Subcutaneous abdominal adipose tissue (tissue), 5 donors: ENCODE data around the gene AKAP6.

ENCODE experiments used
- H3K27ac ChIP-seq: one replicate; pipeline ENCODE4 v1.7.0; 2013; ENCODE audit warnings: low read depth, mild to moderate bottlenecking, inconsistent platforms, low read length, moderate library complexity
- H3K27me3 ChIP-seq, 5 donors: one replicate each; pipeline ENCODE4 v1.7.0; 2013; ENCODE audit warnings: low read length in 5 of 5, inconsistent platforms in 1 of 5; ENCODE audit not compliant: control insufficient read depth in 5 of 5, insufficient read depth in 4 of 5
- H3K36me3 ChIP-seq, 5 donors: one replicate each; pipeline ENCODE4 v1.7.0; 2013; ENCODE audit warnings: low read length in 5 of 5; ENCODE audit not compliant: control insufficient read depth in 5 of 5, insufficient read depth in 5 of 5
- H3K4me1 ChIP-seq, 5 donors: one replicate each; pipeline ENCODE4 v1.7.0; 2013; ENCODE audit warnings: low read length in 5 of 5, mild to moderate bottlenecking in 3 of 5, moderate library complexity in 1 of 5; ENCODE audit not compliant: control insufficient read depth in 5 of 5, insufficient read depth in 5 of 5
- H3K4me3 ChIP-seq, 5 donors: one replicate each; pipeline ENCODE4 v1.7.0; 2013; ENCODE audit warnings: low read length in 5 of 5, low read depth in 1 of 5
- H3K9ac ChIP-seq, 5 donors: one replicate each; pipeline ENCODE4 v1.7.0; 2013; ENCODE audit warnings: low read length in 5 of 5, mild to moderate bottlenecking in 4 of 5, moderate library complexity in 3 of 5
- H3K9me3 ChIP-seq, 5 donors: one replicate each; pipeline ENCODE4 v1.7.0; 2013; ENCODE audit warnings: low read length in 5 of 5; ENCODE audit not compliant: control insufficient read depth in 5 of 5
- donor health status: healthy.
- donor health status: healthy.
- donor health status: healthy.
- donor health status: healthy.
- donor health status: healthy.

Gene AKAP6

GRCh38 chr14:32472512-32473463 lies 143.7 kb downstream of the AKAP6 start:
- Histone ChIP-seq H3K36me3 (no peaks in the 10 kb centered on the region), H3K27me3 (no peaks in the 10 kb centered on the region), H3K27ac (no peak overlapping the region), H3K4me1 (peaks cover 0 to 14% (median 3%) of the 10 kb centered on the region in 5 donors), H3K4me3 (no peak overlapping the region), H3K9ac (no peak overlapping the region), H3K9me3 (no peaks in the 10 kb centered on the region)

GRCh38 chr14:32473464-32473855 lies 144.4 kb downstream of the AKAP6 start:
- H3K36me3 ChIP-seq: no peaks in the 10 kb centered on the region
- no peak overlapping the region for H3K27ac ChIP-seq
- H3K4me3 ChIP-seq: no peak overlapping the region
- no peaks in the 10 kb centered on the region for H3K27me3 ChIP-seq
- H3K9me3 ChIP-seq: no peaks in the 10 kb centered on the region
- H3K9ac ChIP-seq: no peak overlapping the region
- peaks cover 0 to 14% (median 3%) of the 10 kb centered on the region in 5 donors for H3K4me1 ChIP-seq

- H3K4me3 ChIP-seq: no peak overlapping the region
- no peaks in the 10 kb centered on the region for H3K36me3 ChIP-seq
- peaks cover 0 to 14% (median 3%) of the 10 kb centered on the region in 5 donors for H3K4me1 ChIP-seq
- H3K27me3 ChIP-seq: no peaks in the 10 kb centered on the region
- H3K9me3 ChIP-seq: no peaks in the 10 kb centered on the region
- no peak overlapping the region for H3K27ac ChIP-seq
- no peak overlapping the region for H3K9ac ChIP-seq
Observed at GRCh38 chr14:32474478-32475195, 145.5 kb downstream of the AKAP6 start.

GRCh38 chr14:32476532-32476931 lies 147.4 kb downstream of the AKAP6 start:
- H3K36me3 ChIP-seq: no peaks in the 10 kb centered on the region
- H3K9me3 ChIP-seq: no peaks in the 10 kb centered on the region
- H3K9ac ChIP-seq: no peak overlapping the region
- H3K4me1 ChIP-seq: peaks cover 0 to 14% (median 3%) of the 10 kb centered on the region in 5 donors
- H3K4me3 ChIP-seq: no peak overlapping the region
- no peaks in the 10 kb centered on the region for H3K27me3 ChIP-seq
- H3K27ac ChIP-seq: no peak overlapping the region

- Histone ChIP-seq H3K36me3 (no peaks in the 10 kb centered on the region), H3K4me1 (peaks cover 0 to 12% (median 3%) of the 10 kb centered on the region in 5 donors), H3K27me3 (no peaks in the 10 kb centered on the region), H3K9me3 (no peaks in the 10 kb centered on the region), H3K4me3 (no peak overlapping the region), H3K9ac (no peak overlapping the region), H3K27ac (no peak overlapping the region)
Observed at GRCh38 chr14:32477396-32477795, 148.3 kb downstream of the AKAP6 start.

GRCh38 chr14:32478050-32478449 lies 149.0 kb downstream of the AKAP6 start:
- H3K27ac ChIP-seq: no peak overlapping the region
- no peak overlapping the region for H3K4me3 ChIP-seq
- H3K9me3 ChIP-seq: no peaks in the 10 kb centered on the region
- H3K27me3 ChIP-seq: no peaks in the 10 kb centered on the region
- no peaks in the 10 kb centered on the region for H3K36me3 ChIP-seq
- H3K4me1 ChIP-seq: peaks cover 0 to 7% (median 3%) of the 10 kb centered on the region in 5 donors
- H3K9ac ChIP-seq: no peak overlapping the region

- H3K27me3 ChIP-seq: no peaks in the 10 kb centered on the region
- H3K36me3 ChIP-seq: no peaks in the 10 kb centered on the region
- H3K9me3 ChIP-seq: no peaks in the 10 kb centered on the region
- H3K27ac ChIP-seq: no peak overlapping the region
- H3K9ac ChIP-seq: no peak overlapping the region
- no peak overlapping the region for H3K4me3 ChIP-seq
- peaks cover 0 to 2% (median 0%) of the 10 kb centered on the region in 5 donors for H3K4me1 ChIP-seq
Observed at GRCh38 chr14:32480337-32480736, 151.2 kb downstream of the AKAP6 start.

- Histone ChIP-seq H3K9me3 (no peaks in the 10 kb centered on the region), H3K36me3 (no peaks in the 10 kb centered on the region), H3K9ac (no peak overlapping the region), H3K27ac (no peak overlapping the region), H3K4me3 (no peak overlapping the region), H3K27me3 (no peaks in the 10 kb centered on the region), H3K4me1 (peaks cover 0 to 2% (median 0%) of the 10 kb centered on the region in 5 donors)
Observed at GRCh38 chr14:32481707-32482106, 152.6 kb downstream of the AKAP6 start.

GRCh38 chr14:32491416-32492016 lies 162.4 kb downstream of the AKAP6 start:
- Histone ChIP-seq H3K36me3 (no peaks in the 10 kb centered on the region), H3K27me3 (no peaks in the 10 kb centered on the region), H3K4me1 (no peaks in the 10 kb centered on the region), H3K9ac (no peak overlapping the region), H3K9me3 (no peaks in the 10 kb centered on the region), H3K4me3 (no peak overlapping the region), H3K27ac (no peak overlapping the region)

GRCh38 chr14:32492457-32492856 lies 163.4 kb downstream of the AKAP6 start:
- no peaks in the 10 kb centered on the region for H3K9me3 ChIP-seq
- no peaks in the 10 kb centered on the region for H3K27me3 ChIP-seq
- H3K4me3 ChIP-seq: no peak overlapping the region
- no peak overlapping the region for H3K9ac ChIP-seq
- H3K27ac ChIP-seq: no peak overlapping the region
- H3K36me3 ChIP-seq: no peaks in the 10 kb centered on the region
- H3K4me1 ChIP-seq: no peaks in the 10 kb centered on the region
